ENCODE data around the gene EFNB2. TPM values are rescaled to one million over a fixed set of nuclear protein-coding genes. Genes with fewer than 3 reads are reported as not detected.

The EFNB2 gene
- total RNA-seq, 1 donor from 2014 or later = 8.4 TPM

DNA sequence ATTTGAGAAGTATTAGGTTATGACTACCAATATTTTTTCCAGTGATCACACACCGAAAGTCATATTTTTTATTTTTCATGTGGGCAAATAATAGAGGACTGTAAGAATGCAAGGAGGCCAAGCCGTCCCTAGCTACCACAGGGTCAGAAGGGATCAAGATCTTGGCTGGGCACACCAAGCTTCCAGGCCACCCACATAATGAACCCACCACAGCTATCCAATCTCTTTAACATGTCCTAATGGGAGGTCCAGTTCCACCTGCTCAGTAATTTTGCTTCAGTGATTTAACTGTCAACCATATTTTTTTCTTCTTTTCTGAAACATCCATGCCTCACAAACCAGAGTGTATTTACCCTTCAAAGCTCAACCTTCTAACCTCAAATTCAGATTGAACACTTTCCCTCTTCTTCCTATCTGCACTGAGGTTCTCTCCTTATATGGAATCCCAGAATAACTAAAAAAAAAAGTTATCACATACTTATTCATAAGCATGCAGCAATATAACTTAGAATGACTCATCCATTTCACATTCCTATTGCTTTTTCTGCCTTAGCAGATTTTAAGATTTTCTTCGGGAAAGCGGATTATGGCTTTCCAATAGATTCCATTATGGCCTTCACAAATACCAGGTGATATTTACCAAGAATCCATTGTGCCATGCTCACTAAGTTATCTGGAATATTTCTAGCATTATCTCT is 20.3 kb upstream of the EFNB2 start:
- no peak for ATAC-seq (ENCODE audit: poor library complexity)
- no peak for DNase-seq
- intact Hi-C loops (cut with DNase I) = no loop called here

DNA sequence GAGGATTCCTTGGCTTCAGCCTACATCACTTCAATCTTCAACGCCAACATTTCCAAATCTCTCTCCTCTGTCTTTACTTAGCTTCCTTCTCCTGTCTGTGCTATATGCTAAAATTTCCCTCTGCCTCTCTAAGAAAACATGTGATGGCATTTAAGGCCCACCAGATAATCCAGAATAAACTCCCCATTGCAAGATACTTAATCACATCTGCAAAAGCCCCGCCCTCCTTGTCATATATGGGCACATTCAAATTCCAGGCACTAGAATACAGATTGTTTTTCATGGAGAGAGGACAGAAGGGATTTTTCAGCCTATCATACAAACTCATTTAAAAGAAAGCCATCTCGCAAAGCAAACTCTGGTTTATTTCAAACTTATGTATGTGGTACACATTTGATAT is 16.3 kb upstream of the EFNB2 start:
- no peak for ATAC-seq (ENCODE audit: poor library complexity)
- no peak for DNase-seq
- intact Hi-C loops (cut with DNase I) = no loop called here

DNA sequence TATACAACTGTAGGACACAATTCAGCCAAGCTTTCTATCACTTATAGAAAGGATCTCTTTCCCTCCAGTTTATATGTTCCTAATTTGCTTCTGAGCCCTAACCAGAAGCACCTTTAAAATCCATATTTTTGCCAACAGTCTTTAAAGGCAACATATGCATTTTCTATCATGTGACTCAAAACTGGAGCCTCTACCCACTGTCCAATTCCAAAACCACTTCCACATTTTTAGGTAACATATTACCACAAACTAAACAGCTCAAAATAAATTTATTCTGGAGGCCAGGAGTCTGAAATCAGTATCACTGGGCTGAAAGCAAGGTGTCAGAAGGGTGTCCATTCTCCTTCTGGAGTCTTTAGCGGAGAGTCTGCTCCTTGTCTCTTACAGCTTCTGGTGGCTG is 15.9 kb upstream of the EFNB2 start:
- ATAC-seq (ENCODE audit: poor library complexity) (no peak), DNase-seq (no peak)
- intact Hi-C loops (cut with DNase I) = no loop called here

DNA sequence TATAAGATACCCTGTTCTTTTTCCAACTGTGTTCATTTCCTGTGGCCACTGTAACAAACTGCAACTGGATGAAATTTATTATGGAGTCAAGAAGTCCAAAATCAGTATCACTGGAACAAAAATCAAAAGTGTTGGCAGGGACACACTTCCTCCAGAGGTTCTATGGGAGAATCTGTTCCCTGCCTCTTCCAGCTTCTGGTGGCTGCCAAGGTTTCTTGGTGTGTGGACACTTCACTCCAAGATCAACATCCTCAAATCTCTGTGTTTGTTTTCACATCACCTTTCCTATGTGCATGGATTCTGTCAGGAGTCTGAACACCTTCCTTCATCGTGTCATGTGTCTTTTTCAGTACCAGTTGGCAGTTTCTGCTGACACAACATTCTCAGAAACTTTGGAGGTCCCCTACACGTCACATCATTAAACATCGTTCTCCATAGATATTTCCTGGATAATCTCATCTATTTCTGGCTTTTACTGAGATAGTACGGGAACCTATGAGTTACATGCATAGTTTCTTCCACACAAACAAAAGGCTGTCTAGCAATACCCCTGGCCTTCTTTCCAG is 15.2 kb upstream of the EFNB2 start:
- ATAC-seq (ENCODE audit: poor library complexity) (peak; percentile 68), DNase-seq (no peak)
- intact Hi-C loops (cut with DNase I) = no loop called here

DNA sequence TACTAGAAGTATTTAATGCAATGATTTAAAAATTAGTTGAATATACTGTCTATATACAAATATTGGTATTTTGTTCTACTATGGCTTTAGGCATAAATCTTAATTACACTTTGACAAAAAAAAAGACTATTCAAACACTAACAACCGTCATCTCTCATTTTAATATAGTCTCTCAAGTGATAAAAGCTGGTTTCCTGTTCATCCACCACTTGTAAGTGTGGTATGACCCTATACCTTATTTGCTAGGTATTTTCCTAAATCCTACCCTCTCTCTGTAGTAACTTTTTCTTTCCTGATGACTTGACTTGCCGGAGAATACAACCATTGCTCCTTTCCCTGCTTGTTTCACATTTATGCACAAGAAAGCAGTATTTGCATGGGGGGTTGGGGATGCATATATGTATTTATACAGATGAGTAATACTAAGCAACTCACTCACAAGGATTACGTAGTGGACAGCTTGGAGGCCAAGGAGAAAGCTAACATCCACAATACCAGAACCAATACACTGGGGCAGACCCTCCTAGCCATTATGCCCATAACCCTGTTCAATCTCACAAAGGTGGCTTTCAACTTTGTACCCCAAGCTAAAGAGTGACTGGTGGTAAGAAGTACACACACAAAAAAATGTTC is 12.7 kb upstream of the EFNB2 start:
- ATAC-seq (ENCODE audit: poor library complexity) (no peak), DNase-seq (no peak)
- intact Hi-C loops (cut with DNase I) = loop anchor here (10.0 kb wide), 1 partner anchor 67 kb away; no protein-coding TSS in a partner anchor

DNA sequence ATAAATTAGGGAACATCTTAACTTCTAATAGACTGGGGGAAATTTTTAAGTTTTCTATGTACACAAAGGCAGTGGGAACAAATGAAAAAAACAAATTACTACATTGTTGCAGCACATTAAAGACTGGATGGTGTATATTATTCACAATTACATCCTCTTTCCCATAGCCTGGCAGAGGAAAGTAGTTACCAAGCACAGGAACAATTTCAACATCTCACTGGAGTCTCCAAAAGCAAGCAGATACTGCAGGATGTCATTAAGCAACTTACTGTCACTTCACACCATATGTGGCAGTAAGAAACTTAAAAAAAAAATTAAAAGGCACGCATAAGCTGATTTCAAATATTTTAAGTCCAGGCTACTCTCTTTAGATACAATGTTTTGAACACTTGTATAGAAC is 6.4 kb upstream of the EFNB2 start:
- DNase-seq = no peak
- ATAC-seq (ENCODE audit: poor library complexity) = no peak
- intact Hi-C loops (cut with DNase I) = loop anchor here (10.0 kb wide), 1 partner anchor 73 kb away; no protein-coding TSS in a partner anchor

DNA sequence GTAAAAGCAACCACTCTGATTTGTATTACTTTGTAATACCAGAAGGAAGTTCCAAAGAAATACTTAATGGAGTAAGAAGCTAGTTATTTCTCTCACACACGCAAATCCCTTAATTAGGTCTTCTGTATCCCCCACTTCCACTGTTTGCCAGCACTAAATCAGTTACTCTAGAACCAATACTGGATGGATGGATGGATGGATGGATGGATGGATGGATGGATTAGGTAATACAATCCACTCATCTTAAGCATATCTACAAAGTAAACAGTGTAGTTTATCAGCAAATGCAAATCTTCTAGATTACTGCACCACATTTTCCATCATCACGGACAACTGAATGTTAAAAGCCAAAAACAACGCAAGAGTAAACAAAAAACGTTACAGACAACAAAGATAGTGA is 5.2 kb upstream of the EFNB2 start:
- ATAC-seq (ENCODE audit: poor library complexity) = no peak
- intact Hi-C loops (cut with DNase I) = loop anchor here (10.0 kb wide), 1 partner anchor 74 kb away; no protein-coding TSS in a partner anchor
- no peak for DNase-seq

DNA sequence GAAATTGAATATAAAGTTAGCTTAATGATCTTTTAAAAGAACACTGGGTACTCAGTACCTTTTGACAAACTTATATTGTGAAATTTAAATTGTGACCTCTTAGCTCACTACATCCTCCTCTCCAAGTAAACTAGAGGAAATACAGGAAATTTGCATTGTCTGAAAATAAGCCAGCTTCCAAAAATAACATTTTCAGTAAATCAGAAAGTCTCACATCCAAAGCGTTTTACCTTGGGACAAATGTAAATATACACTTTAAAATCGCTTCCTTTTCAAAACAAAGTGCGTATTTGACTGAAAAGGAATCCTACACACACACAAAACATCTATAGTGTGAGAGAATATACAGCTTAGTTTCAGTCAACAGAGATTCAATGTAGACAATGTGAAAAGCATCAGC is 2.1 kb upstream of the EFNB2 start:
- DNase-seq (no peak), ATAC-seq (ENCODE audit: poor library complexity) (no peak)
- intact Hi-C loops (cut with DNase I) = loop anchor here (10.0 kb wide), 3 partner anchors 377 to 1963 kb away; no protein-coding TSS in a partner anchor

DNA sequence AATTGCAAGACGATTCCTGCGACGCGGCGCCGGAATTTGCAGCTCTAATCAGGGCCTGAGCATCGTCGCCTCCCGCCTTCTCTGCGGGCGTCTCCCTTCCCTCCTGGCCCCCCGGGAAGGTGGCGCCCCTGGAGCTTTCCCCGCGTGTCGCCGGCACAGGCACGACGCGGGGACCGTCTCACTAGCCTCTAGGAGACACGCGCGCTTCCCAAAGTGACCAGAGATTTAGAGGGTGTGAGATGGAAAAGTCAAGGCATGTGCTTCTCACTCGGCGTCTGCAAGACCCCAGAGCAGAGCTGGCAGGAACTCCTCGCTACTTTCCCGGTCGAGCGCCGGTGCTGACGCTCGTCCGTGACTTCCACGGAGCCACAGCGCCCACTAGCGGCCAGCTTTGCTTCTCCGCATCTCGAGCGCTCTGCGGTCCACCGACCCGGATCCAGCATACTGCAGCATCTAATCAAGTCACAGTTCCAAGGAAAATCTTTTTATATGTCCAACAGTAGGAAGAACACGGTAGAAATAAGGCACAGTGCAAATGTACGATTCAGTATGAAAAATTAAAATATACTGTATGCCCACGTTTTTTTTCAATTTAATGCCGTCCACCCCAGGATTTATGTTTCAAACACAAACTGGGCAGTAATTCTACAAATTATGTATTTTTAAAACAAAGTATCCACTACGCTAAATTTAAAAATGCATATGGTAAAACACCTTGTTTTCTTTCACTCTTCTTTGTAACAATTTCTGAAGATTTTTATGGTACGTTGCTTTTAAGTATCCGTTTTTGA is 977 bp upstream of the EFNB2 start:
- intact Hi-C loops (cut with DNase I) = loop anchor here (10.0 kb wide), 3 partner anchors 378 to 1962 kb away; no protein-coding TSS in a partner anchor
- DNase-seq = peak; percentile 94

DNA sequence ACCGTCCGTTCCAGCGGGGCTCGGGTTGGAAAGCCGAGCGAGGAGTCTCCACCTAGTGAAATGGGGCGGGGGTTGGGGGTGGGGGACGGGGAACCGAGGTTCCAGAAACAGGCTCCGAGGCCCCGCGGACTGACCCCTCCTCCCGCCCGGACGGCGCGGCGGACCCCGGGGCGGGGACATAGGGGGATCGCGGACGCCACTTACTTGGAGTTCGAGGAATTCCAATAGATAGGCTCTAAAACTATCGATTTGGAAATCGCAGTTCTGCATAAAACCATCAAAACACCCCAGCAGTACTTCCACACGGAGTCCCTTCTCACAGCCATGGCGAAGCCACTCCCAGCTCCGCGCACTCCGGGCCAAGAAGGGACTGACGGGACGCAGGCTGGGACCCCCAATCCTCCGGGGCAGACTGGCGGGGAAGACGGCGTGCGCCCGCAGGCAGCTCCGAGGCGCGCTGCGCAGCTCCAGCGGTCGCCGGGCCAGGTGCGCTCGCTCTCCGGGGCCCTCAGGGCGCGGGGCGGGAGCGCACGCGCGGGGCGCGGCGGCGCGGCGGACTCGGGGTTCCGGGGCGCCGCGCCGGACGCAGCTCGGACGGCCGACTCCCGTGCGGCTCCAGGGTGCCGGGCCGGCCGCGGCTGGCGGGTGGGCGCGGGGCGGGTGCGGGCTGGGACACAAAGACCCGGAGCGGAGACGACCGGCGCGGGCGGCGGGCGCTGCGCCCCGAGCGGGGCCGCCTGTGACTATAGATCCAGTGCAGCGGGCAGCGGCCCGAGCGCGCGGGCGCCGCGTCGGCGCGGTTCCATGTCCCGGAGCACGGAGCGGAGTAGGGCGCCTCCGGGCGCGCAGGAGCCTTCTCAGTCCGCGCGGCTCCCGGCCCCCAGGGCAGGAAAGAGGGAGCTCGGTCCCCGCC is 567 bp downstream of the EFNB2 start:
- DNase-seq = no peak
- peak; percentile 7 for ATAC-seq (ENCODE audit: poor library complexity)
- intact Hi-C loops (cut with DNase I) = loop anchor here (10.0 kb wide), 3 partner anchors 380 to 1960 kb away; no protein-coding TSS in a partner anchor

More for the DNA sequence above, 977 bp upstream of the EFNB2 start:
- peak; percentile 86 for ATAC-seq (ENCODE audit: poor library complexity)

DNA sequence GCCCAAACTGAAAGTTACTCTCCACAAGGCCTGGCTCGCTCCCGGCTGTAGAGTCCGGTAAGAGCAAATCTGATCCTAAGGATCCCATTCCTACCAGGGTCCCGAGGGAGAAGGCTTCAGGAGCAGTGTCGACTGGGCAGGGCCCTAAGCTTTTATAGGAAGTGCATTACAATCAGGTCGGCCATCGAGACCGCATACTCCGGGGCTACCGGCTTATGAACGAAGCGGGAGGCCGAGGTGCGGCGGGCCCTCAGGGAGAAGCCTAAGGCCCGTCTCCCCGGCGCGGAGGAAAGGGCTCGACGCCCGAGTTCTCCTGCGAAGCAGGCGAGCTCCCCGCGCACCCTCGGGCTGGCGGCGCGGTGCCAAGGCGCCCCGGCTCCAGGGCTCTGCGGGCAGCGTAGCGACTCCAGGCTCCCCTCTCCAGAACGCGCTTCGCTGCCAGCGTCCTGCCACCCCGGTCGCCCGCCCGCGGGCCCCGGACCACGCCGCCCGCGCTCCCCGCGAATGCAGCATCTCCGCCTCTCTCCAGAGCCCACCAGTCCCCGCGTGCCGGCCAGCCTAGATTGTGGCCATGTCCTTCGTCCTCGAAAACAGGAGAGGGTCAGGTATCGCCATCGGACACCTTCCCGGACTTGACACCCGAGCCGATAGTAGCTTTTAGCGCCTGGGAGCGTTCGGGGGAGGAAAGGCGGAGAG is 1.4 kb downstream of the EFNB2 start:
- ATAC-seq (ENCODE audit: poor library complexity) (no peak), DNase-seq (peak; percentile 60)
- intact Hi-C loops (cut with DNase I) = loop anchor here (10.0 kb wide), 3 partner anchors 381 to 1959 kb away; no protein-coding TSS in a partner anchor

DNA sequence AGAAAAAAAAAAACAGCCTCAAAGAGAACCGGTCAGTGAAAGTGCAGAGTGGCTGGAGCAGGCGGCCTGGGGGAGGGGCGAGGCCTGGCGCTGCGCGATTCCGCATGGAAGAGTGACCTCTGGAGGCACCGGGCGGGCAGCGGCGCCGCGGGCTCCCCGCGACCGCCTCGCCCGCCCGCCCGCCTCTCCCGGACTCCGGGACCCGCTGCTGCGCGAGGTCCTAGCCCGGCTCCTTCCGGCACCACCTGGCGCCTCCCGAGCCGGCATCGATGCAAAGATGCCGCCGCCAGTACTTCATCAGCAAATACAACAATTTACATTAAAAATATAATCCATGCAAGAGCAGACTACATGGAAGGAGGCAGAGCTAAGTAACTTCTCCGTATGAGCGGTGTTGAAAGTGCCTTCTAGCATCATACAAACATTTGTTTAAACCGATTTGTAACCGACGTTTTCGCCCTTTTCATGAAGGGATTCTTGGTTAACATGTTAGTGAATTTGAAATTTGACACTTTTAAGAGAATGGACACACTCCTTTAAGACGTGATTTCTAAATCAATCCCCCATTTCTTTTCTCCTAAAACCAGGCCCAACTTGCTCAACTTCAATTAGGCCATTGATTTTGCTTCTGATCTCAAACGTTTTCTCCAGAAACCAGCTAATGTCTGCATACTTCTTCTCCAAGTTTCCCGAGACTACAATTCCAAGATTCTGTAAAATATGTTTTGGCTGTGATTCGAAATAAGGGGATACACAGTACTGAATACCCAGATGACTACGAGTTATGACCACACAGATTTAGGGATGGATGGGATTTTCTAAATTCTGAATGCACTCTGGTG is 2.1 kb downstream of the EFNB2 start:
- peak; percentile 73 for ATAC-seq (ENCODE audit: poor library complexity)
- intact Hi-C loops (cut with DNase I) = loop anchor here (10.0 kb wide), 3 partner anchors 381 to 1959 kb away; no protein-coding TSS in a partner anchor
- DNase-seq = peak; percentile 89

DNA sequence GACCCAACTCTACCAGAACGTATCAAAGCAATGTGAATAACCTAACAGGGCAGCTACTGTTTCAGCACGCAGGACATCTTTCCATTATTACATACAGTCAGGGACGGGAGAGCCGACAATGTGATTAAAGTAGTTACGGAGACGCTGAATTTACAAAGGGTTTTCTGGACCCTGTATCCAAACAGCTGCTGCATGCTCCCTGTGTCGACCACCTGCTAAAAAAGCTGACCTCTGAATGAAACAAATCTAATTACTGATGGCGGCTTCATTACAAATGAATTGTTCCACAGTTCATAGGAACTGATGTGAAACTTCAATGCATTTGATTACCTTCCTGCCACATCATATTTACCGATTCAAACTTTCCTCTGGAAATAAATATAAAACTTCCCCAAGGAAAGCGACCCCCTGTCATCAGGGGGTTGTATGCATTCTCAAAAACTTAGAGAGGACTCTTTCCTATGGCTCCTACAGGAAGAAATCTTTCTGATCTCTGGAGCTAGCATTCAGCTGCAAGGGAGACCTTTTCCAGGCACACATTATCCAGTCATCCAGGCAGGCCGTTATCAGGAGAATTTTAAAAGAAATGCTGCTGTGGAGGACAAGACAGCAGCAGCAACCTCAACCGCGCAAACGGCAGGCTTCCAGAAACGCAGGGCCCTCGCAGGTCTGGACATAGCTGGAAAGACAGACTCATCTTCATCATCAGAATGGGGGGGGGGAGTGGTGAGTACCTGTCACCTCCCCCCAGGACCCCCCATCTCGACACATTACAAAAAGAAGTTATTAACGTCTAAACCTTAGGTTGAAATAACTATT is 3.1 kb downstream of the EFNB2 start:
- ATAC-seq (ENCODE audit: poor library complexity) (no peak), DNase-seq (no peak)
- intact Hi-C loops (cut with DNase I) = loop anchor here (10.0 kb wide), 3 partner anchors 382 to 1958 kb away; no protein-coding TSS in a partner anchor

DNA sequence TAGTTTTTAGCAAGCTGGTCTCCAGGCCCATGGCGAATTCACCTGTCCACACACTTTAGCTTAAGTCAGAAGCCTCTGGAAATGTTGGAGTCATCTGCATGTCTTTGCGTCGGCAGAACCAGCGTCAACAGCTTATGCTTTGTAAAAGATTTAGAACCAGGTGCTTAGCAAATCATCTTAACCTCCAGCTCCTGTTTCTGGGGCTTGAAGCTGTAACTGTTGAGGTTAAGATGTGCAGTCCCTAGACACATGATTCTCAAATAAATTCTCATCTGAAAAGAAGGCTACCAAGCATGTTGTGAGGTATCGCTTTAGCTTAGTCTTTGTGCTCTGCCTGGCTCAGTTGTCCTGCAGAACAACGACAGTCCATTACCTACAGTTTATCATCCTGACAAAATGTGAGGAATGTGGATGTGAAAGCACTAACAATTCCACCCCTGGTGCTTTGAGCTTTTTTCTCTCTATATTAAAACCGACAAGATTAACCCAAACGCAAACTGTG is 4.4 kb downstream of the EFNB2 start:
- intact Hi-C loops (cut with DNase I) = loop anchor here (10.0 kb wide), 3 partner anchors 384 to 1956 kb away; no protein-coding TSS in a partner anchor
- ATAC-seq (ENCODE audit: poor library complexity) (no peak), DNase-seq (no peak)

DNA sequence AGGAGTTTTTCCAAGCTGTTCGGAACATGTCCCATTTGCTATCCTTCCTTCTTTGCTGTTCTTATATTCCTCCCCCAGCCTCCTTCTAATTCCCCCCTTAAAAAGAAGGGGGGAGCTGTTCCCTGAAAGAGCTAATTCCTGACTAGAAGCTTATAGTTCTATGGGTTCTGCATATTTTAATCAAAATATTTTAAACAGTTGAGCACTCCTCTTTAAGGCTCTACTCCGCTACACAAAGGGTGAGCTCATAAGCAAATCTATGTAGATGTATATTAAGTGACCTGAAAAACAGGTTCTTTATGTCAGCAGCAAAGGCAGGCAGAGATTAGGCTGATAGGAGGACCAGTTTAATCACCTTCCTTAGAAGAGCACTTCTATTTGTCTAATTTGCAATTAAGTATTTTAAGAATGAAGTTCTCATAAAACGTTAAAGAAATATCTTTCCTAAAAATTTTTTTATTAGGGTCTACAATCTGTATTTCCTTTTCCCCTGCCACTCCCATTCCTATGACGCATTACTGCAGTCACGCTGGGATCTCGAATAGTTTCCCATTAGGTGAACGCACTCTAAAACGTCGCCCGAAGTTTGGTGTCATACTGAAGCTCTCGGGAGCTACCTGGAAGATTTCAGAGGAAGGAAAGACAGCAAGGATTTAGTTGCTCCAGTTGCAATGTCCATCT is 5.2 kb downstream of the EFNB2 start:
- no peak for ATAC-seq (ENCODE audit: poor library complexity)
- intact Hi-C loops (cut with DNase I) = loop anchor here (10.0 kb wide), 3 partner anchors 384 to 1956 kb away; no protein-coding TSS in a partner anchor
- no peak for DNase-seq
